Esophagus muscularis mucosa (tissue), 4 donors: Measurements from ENCODE around the gene TIMP4. TPM values are rescaled to one million over a fixed set of nuclear protein-coding genes. Genes with fewer than 3 reads are reported as not detected.

Experiments used
- DNase-seq: peaks from one replicate; pipeline ENCODE4 v3.0.0-alpha.2; 2017; ENCODE audit errors: extremely low spot score
- H3K27ac ChIP-seq, 4 donors: fragments of 200-600 bp; sonication (generic); replicated peaks in 1 of 4; 1 replicate in 3 of 4; 2 replicates in 1 of 4; pipeline ENCODE4 v1.5.1; 2016 to 2019; ENCODE audit warnings: mild to moderate bottlenecking in 1 of 4
- H3K27me3 ChIP-seq, 4 donors: fragments of 200-600 bp; sonication (generic); one replicate each; pipeline versions ENCODE4 v1.5.1 to v1.6.0; 2016 to 2019
- H3K36me3 ChIP-seq, 4 donors: fragments of 200-600 bp; sonication (generic); one replicate each; pipeline ENCODE4 v1.5.1; 2016 to 2019
- H3K4me1 ChIP-seq, 4 donors: fragments of 200-600 bp; sonication (generic); one replicate each; pipeline ENCODE4 v1.5.1; 2016 to 2019
- H3K4me3 ChIP-seq, 4 donors: fragments of 200-600 bp; sonication (generic); 1 replicate in 2 of 4; 2 replicates in 2 of 4; pipeline ENCODE4 v1.5.1; 2016 to 2019; ENCODE audit warnings: mild to moderate bottlenecking in 4 of 4, moderate library complexity in 1 of 4
- H3K9me3 ChIP-seq, 4 donors: fragments of 200-600 bp; sonication (generic); 1 replicate in 3 of 4; 2 replicates in 1 of 4; pipeline ENCODE4 v1.5.1; 2016 to 2019
- CTCF ChIP-seq, 3 experiments: fragments of 200-600 bp in 2 of 3; fragments of 450-650 bp in 1 of 3; sonication (generic) in 2 of 3; IDR thresholded peaks; one replicate each; pipeline ENCODE4 v1.5.1; 2017 to 2019; ENCODE audit warnings: antibody characterized with exemption in 3 of 3, mild to moderate bottlenecking in 2 of 3, moderate library complexity in 1 of 3
- EP300 ChIP-seq: sonication (generic); formaldehyde crosslinking; IDR thresholded peaks from one replicate; pipeline ENCODE4 v1.6.1; 2017; ENCODE audit warnings: antibody characterized with exemption
- POLR2A ChIP-seq: fragments of 450-650 bp; IDR thresholded peaks from one replicate; pipeline ENCODE4 v1.6.1; 2017; ENCODE audit warnings: antibody characterized with exemption, moderate library complexity, mild to moderate bottlenecking, low read depth
- POLR2AphosphoS5 ChIP-seq, 2 donors: sonication (generic); formaldehyde crosslinking; IDR thresholded peaks; one replicate each; pipeline ENCODE4 v1.6.1; 2017; ENCODE audit warnings: antibody characterized with exemption in 2 of 2
- WGBS: methylation state at CpG from one replicate; pipeline ENCODE4 v1.1.5; 2018; 5-methylcytosine and 5-hydroxymethylcytosine counted together
- intact Hi-C: fragments of 100-400 bp; cut with DNase I; formaldehyde crosslinking; loops from one replicate; pipeline ENCODE4 v1.15.1; 2023
- total RNA-seq, 4 donors: library from RNA; depleted of rRNA; stranded (reverse); fragments of >200 nt; gene quantifications; one replicate each; pipeline versions ENCODE4 v1.1.0 to v1.2.1, GENCODE V29; 2016

TIMP4 gene
- total RNA-seq, 4 donors from 2014 or later: 24.1 to 48.0 (median 30.5) TPM

DNA sequence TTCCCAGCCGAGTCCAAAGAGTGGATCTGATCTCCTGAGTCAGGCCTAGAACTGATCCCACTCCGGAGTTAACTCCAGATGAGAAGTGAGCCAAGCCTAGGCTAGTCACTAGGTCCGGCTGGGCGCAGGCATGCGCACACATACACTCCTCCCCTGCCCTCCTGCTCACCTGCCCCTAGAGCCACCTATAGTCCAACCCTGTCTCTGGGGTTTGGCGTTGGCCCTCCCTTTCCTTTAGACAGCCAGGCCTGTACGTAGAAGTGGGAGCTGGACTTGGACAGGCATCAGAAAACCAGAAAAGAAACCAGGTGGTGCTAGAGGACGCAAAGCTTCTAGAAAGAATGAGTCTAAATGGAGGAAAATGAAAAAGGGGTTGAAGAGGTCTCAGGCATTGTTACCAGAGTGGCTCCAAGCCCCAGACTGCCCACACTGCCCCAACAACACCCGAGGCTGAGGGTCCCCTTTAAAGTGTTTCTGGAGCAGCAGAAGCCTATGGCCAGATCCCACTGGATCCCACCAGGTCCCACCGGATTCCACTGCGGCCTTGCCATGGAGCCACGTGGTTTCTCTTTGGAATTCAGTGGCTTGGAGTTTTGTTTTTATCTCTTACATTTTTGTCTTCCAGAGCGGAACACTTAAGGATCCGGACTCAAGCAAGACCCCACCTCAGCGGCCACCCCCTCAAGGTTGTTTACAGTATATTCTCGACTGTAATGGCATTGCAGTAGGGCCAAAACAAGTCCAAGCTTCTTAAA is 24.2 kb upstream of the TIMP4 start:
- TF ChIP-seq EP300 (no peak), CTCF (IDR thresholded peaks at IDR 0.05) (no peak), POLR2AphosphoS5 (IDR thresholded peaks at IDR 0.05) (no peak), POLR2A (no peak)
- DNase-seq: no peak
- Histone ChIP-seq H3K36me3 (no peaks in the 10 kb centered on the region), H3K27me3 (no peaks in the 10 kb centered on the region), H3K4me1 (peaks cover 6 to 21% (median 16%) of the 10 kb centered on the region in 4 donors), H3K4me3 (no peak overlapping the region), H3K27ac (no peak overlapping the region), H3K9me3 (no peaks in the 10 kb centered on the region)
- intact Hi-C loops: no loop called here
- 88% methylated on average over 16 of the region's 16 CpGs for WGBS

- Histone ChIP-seq H3K4me1 (peaks cover 8 to 24% (median 19%) of the 10 kb centered on the region in 4 donors), H3K4me3 (no peak overlapping the region), H3K36me3 (no peaks in the 10 kb centered on the region), H3K9me3 (no peaks in the 10 kb centered on the region), H3K27ac (no peak overlapping the region), H3K27me3 (no peaks in the 10 kb centered on the region)
- TF ChIP-seq EP300: no peak
- TF ChIP-seq CTCF (IDR thresholded peaks at IDR 0.05): no peak
- no peak for TF ChIP-seq POLR2AphosphoS5 (IDR thresholded peaks at IDR 0.05)
- no peak for TF ChIP-seq POLR2A
- DNase-seq: no peak
- intact Hi-C loops: no loop called here
- WGBS: 91% methylated on average over 2 of the region's 2 CpGs
Measured at GRCh38 chr3:12181806-12182205, 23.1 kb upstream of the TIMP4 start.

DNA sequence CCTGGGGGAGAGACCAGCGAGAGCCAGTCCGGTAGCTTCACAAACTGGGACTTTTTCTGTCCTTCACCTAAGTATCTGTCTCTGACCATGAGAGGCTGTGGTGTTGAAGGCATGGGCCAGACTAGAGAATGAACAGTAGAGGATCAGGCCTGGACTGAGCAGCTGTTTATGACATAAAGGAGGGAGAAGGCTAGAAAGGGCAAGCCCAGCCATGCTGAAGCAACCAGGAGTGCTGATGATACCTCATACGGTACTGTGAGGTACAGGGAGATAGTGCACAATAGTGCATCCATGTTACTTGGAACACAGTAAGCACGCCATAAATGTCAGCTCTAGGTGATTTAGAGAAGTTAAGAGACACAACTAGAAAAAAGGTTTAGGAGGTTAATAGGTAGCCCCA is 22.6 kb upstream of the TIMP4 start:
- intact Hi-C loops: no loop called here
- no peak for TF ChIP-seq POLR2A
- TF ChIP-seq POLR2AphosphoS5 (IDR thresholded peaks at IDR 0.05): no peak
- TF ChIP-seq CTCF (IDR thresholded peaks at IDR 0.05): no peak
- no peak for TF ChIP-seq EP300
- 99% methylated on average over 4 of the region's 4 CpGs for WGBS
- DNase-seq: no peak
- Histone ChIP-seq H3K9me3 (no peaks in the 10 kb centered on the region), H3K27ac (no peak overlapping the region), H3K36me3 (no peaks in the 10 kb centered on the region), H3K4me1 (peaks cover 8 to 24% (median 18%) of the 10 kb centered on the region in 4 donors), H3K27me3 (no peaks in the 10 kb centered on the region), H3K4me3 (no peak overlapping the region)

DNA sequence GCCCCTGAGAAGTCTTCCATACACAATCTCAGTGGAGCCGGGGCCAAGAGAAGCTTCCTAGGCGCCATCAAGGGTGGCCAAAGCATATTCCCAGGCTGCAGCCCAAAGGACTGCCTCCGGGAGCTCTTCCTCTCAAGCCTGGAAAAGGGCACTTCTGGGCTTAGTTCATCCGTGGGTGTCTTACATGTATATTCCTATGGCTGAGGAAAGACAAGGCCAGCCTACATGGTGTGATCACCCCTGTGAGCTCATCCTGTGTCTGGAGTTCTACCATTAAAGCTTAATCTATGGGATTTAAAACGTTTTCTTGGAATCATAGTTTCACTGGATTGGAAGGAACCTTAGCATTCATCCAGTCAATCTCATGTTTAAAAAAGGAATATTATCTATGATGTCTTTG is 21.9 kb upstream of the TIMP4 start:
- Histone ChIP-seq H3K4me1 (peaks cover 8 to 26% (median 21%) of the 10 kb centered on the region in 4 donors), H3K4me3 (no peak overlapping the region), H3K27ac (no peak overlapping the region), H3K27me3 (no peaks in the 10 kb centered on the region), H3K9me3 (no peaks in the 10 kb centered on the region), H3K36me3 (no peaks in the 10 kb centered on the region)
- intact Hi-C loops: no loop called here
- DNase-seq: no peak
- TF ChIP-seq POLR2AphosphoS5 (IDR thresholded peaks at IDR 0.05) (no peak), EP300 (no peak), POLR2A (no peak)
- 92% methylated on average over 5 of the region's 5 CpGs for WGBS

- intact Hi-C loops: no loop called here
- no peak overlapping the region for H3K4me3 ChIP-seq
- no peak for TF ChIP-seq CTCF (IDR thresholded peaks at IDR 0.05)
- TF ChIP-seq POLR2AphosphoS5 (IDR thresholded peaks at IDR 0.05): peak in 1 of 2 donors; percentile 26
- no peaks in the 10 kb centered on the region for H3K36me3 ChIP-seq
- DNase-seq: no peak
- no peak overlapping the region for H3K27ac ChIP-seq
- H3K27me3 ChIP-seq: no peaks in the 10 kb centered on the region
- peaks cover 8 to 30% (median 23%) of the 10 kb centered on the region in 4 donors for H3K4me1 ChIP-seq
- 70% methylated on average over 4 of the region's 6 CpGs for WGBS
- no peaks in the 10 kb centered on the region for H3K9me3 ChIP-seq
Measured at GRCh38 chr3:12180218-12180617, 21.5 kb upstream of the TIMP4 start.
